ENCODE measurements around the gene HS2ST1.
"Not testable (repeated sequence)": the region's sequence is repeated elsewhere in the genome, so short reads cannot be mapped to it uniquely, and the experiment has no call there.

HS2ST1 gene

DNA sequence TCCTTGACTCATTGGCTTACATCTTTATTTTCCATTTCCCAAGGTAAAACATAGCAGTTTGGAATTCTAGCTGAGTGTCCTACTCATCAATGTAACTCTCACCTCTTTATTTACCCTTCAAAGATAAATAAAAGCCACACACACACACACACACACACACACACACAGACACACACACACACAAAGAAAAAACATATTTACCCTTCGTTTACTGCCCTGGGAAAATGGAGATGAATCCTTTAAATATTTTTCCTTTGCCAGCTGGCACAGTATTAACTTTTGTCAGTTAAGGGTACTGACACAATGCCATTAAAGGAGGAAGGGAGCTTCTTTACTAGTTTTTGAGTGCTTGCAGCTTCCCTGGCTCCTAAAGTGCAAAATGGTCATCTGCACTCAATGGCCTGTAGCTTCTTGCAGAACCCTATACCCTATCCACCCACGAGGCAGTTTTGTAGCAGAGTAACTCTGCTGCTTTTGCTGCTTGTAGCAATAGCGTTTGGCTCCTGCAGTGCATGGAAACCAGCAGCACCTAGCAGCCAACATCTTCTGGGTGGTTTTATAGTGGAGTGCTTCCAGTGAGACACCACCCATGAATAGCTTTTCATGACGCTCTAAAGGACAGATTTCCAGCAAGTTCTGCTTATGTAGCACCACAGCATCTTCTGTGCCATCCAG, 103.7 kb downstream of the HS2ST1 start:
- Mint-ChIP-seq H3K27ac (no peak overlapping the region), H3K27me3 (ENCODE audit: low read depth) (no peaks in the 10 kb centered on the region), H3K4me3 (no peak overlapping the region), H3K4me1 (peaks cover 6% of the 10 kb centered on the region), H3K9me3 (peaks cover 14% of the 10 kb centered on the region), H3K36me3 (ENCODE audit: low read depth) (peaks cover 18% of the 10 kb centered on the region)
- TF ChIP-seq, protein P1, sequence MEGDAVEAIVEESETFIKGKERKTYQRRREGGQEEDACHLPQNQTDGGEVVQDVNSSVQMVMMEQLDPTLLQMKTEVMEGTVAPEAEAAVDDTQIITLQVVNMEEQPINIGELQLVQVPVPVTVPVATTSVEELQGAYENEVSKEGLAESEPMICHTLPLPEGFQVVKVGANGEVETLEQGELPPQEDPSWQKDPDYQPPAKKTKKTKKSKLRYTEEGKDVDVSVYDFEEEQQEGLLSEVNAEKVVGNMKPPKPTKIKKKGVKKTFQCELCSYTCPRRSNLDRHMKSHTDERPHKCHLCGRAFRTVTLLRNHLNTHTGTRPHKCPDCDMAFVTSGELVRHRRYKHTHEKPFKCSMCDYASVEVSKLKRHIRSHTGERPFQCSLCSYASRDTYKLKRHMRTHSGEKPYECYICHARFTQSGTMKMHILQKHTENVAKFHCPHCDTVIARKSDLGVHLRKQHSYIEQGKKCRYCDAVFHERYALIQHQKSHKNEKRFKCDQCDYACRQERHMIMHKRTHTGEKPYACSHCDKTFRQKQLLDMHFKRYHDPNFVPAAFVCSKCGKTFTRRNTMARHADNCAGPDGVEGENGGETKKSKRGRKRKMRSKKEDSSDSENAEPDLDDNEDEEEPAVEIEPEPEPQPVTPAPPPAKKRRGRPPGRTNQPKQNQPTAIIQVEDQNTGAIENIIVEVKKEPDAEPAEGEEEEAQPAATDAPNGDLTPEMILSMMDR (IDR thresholded peaks at IDR 0.05; ENCODE audit: unreplicated experiment in 3 of 3), result no peak

DNA sequence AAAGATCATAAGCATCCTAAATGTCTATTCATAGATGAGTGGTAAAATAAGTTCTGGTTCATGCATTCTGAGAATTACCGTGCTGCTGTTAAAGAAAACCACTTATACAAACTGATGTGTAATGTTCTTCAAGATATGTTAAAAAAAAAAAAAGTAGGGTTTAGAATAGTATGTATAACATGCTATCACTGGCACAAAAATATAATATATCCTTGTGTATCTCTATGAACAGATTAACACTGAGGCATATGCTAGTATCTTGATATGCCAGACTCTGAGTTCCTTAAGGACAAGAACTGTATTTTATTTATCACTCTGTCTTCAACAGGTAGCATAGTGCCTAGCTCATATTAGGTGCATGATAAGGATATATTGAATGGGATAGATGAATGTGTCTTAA, 108.9 kb downstream of the HS2ST1 start:
- Mint-ChIP-seq H3K4me3 (no peak overlapping the region), H3K27me3 (ENCODE audit: low read depth) (no peaks in the 10 kb centered on the region), H3K9me3 (no peaks in the 10 kb centered on the region), H3K4me1 (no peaks in the 10 kb centered on the region), H3K36me3 (ENCODE audit: low read depth) (peaks cover 3% of the 10 kb centered on the region), H3K27ac (no peak overlapping the region)
- TF ChIP-seq, protein P1 (IDR thresholded peaks at IDR 0.05; ENCODE audit: unreplicated experiment in 3 of 3), result no peak

DNA sequence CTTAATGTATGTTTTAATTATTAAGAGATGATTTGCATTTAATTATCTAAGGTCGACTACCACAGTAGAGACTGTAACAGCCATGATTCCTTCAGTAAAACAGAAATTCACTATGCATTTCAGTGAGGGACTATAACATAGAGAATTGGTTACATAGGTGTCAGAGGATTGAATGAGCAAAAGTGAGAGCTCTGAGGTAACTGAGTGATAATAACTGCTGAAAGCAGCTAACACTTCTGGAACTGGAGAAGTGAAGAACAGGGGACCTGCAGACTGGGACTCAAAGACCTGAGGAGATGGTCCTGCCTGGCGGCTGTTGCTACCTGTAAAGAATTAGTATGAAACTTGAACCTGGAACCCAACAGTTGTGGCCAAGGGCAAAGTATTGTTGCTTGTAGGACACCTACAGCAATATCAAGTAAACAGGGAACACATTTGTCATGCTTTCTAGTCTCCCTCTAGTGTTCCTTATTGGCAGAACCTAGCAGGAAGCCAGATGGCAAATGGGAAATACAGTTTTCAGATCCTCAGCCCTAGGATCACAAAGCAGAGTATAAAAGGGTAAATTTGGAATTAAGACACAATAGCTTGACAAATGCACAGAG, 110.6 kb downstream of the HS2ST1 start:
- no peak overlapping the region for H3K27ac Mint-ChIP-seq
- H3K9me3 Mint-ChIP-seq, result no peaks in the 10 kb centered on the region
- H3K27me3 Mint-ChIP-seq (ENCODE audit: low read depth), result no peaks in the 10 kb centered on the region
- TF ChIP-seq, protein P1 (IDR thresholded peaks at IDR 0.05; ENCODE audit: unreplicated experiment in 3 of 3), result peak; percentile 52 to 61 (median 59)
- peaks cover 3% of the 10 kb centered on the region for H3K36me3 Mint-ChIP-seq (ENCODE audit: low read depth)
- H3K4me3 Mint-ChIP-seq, result no peak overlapping the region
- no peaks in the 10 kb centered on the region for H3K4me1 Mint-ChIP-seq

DNA sequence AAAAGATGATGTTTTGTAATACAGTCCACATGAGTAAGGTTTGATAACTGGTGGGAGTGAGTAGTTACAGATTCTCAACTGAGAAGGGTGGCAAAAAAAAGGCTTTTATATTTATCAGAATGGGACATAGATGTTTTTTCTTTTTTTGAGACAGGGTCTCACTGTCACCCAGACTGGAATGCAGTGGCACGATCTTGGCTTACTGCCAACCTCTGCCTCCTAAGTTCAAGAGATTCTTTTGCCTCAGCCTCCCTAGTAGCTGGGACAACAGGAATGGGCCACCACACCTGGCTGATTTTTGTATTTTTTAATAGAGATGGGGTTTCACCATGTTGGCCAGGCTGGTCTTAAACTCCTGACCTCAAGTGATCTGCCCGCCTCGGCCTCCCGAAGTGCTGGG, 113.1 kb downstream of the HS2ST1 start:
- H3K27ac Mint-ChIP-seq; H3K4me3 Mint-ChIP-seq; H3K27me3 Mint-ChIP-seq (ENCODE audit: low read depth); H3K4me1 Mint-ChIP-seq; H3K9me3 Mint-ChIP-seq; H3K36me3 Mint-ChIP-seq (ENCODE audit: low read depth): not testable (repeated sequence)

DNA sequence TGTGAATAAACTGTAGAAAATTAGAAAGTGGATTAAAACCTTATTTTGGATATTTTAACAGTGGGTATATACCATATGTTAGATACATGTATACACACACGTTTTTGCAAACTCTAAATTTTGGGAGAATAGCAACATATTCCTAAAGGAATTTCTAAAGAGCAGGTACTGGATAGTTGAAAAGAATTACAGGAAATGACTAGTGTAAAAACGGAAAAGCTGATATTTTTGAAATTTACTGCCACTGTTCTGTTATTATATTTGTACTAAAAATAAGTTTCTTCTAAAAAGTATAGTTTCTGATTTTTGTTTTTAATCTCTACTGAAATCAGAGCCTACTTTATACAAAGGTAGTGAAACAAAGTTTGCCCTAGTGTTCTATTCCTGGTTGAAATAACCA, 114.1 kb downstream of the HS2ST1 start:
- H3K4me3 Mint-ChIP-seq, result no peak overlapping the region
- peaks cover 3% of the 10 kb centered on the region for H3K36me3 Mint-ChIP-seq (ENCODE audit: low read depth)
- H3K27me3 Mint-ChIP-seq (ENCODE audit: low read depth), result no peaks in the 10 kb centered on the region
- no peak overlapping the region for H3K27ac Mint-ChIP-seq
- H3K4me1 Mint-ChIP-seq, result no peaks in the 10 kb centered on the region
- TF ChIP-seq, protein P1 (IDR thresholded peaks at IDR 0.05; ENCODE audit: unreplicated experiment in 3 of 3), result no peak
- no peaks in the 10 kb centered on the region for H3K9me3 Mint-ChIP-seq

DNA sequence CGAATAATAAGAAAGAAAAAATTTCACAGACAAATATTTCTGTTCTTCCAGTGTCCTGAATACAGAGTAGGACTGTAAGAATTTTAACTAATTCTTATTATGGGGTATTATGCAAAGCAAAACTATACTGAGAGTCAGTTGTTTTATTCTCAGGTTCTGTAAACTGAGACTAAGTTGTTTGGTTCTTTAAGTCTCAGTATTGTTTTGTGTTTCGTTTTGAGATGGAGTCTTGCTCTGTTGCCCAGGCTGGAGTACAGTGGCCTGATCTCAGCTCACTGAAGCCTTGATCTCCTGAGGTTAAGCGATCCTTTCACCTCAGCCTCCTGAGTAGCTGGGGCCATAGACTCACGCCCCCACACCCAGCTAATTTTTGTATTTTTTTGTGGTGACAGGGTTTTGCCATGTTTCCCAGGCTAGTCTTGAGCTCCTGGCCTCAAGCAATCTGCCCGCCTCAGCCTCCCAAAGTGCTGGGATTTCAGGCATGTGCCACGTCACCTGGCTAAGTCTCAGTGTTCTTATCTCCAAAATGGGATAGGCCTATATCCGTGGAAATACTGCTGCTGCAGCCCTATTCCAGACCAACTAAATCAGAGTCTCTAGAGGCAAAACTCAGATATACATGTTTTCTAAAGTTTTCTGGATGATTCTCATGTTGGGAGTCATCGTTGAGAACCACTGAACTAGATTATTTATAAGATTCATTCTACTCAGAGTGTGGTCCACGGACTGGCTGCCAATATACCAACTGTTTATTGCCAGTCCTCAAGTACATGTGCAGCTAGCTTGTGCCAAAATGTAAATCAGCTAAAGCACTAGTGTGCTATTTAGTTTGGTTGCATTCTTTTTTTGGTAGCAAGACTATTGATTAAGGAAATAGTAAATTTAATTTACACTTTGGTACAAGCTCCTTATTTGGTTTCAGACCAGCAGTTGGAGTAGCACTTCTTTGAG, 116.6 kb downstream of the HS2ST1 start:
- no peaks in the 10 kb centered on the region for H3K9me3 Mint-ChIP-seq
- no peak overlapping the region for H3K27ac Mint-ChIP-seq
- peaks cover 3% of the 10 kb centered on the region for H3K36me3 Mint-ChIP-seq (ENCODE audit: low read depth)
- no peak overlapping the region for H3K4me3 Mint-ChIP-seq
- H3K4me1 Mint-ChIP-seq, result no peaks in the 10 kb centered on the region
- H3K27me3 Mint-ChIP-seq (ENCODE audit: low read depth), result no peaks in the 10 kb centered on the region
- TF ChIP-seq, protein P1 (IDR thresholded peaks at IDR 0.05; ENCODE audit: unreplicated experiment in 3 of 3), result no peak
